ENCODE data around the gene CRMP1. TPM values are rescaled to one million over a fixed set of nuclear protein-coding genes. Genes with fewer than 3 reads are reported as not detected.

Gene CRMP1
- total RNA-seq, 1 donor from 2014 or later, result 15.7 TPM

DNA sequence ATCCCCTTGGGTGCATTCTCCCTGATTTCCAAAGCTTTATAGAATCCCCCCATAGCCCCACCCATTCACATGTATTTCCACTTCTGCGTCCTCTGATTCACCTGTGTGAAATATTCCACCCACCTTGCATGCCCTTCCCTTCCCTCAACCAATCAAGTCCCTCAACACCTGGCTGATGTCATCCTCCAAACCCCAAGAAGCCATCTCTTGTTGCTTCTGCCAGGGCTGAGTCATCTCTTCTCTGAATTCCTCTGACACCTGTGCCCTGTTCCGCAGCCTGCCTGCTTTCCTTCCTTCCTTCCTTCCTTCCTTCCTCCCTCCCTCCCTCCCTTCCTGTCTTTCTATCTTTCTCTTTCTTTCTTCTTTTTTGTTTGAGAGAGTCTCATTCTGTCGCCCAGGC is 9.9 kb downstream of the CRMP1 start:
- Mint-ChIP-seq H3K27me3 (ENCODE audit: low read depth) (peaks cover 81% of the 10 kb centered on the region), H3K27ac (no peak overlapping the region), H3K9me3 (no peaks in the 10 kb centered on the region), H3K4me1 (peaks cover 4% of the 10 kb centered on the region), H3K36me3 (no peaks in the 10 kb centered on the region), H3K4me3 (no peak overlapping the region)
- no peak for DNase-seq (ENCODE audit: low spot score in 2 of 2, unreplicated experiment in 2 of 2)
- TF ChIP-seq, protein P1, sequence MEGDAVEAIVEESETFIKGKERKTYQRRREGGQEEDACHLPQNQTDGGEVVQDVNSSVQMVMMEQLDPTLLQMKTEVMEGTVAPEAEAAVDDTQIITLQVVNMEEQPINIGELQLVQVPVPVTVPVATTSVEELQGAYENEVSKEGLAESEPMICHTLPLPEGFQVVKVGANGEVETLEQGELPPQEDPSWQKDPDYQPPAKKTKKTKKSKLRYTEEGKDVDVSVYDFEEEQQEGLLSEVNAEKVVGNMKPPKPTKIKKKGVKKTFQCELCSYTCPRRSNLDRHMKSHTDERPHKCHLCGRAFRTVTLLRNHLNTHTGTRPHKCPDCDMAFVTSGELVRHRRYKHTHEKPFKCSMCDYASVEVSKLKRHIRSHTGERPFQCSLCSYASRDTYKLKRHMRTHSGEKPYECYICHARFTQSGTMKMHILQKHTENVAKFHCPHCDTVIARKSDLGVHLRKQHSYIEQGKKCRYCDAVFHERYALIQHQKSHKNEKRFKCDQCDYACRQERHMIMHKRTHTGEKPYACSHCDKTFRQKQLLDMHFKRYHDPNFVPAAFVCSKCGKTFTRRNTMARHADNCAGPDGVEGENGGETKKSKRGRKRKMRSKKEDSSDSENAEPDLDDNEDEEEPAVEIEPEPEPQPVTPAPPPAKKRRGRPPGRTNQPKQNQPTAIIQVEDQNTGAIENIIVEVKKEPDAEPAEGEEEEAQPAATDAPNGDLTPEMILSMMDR (IDR thresholded peaks at IDR 0.05; ENCODE audit: unreplicated experiment), result no peak

DNA sequence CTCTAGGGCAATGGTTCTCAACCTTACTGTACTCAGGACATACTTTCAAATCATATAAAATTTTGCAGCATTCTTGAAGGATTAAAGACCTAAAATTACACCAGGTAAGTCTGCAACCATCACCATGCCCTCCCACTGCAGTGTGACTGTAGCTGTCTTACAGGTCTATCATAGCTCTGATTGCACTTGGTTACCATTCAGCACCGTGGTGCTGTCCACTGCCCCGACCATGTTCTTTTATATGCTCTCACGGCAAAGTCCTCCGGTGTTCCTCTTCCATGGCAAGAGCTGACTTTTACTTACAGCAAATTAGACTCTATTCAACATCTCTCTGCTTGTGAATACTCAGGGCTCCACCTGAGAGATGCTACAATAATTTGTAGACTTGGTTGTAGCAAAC is 11.5 kb downstream of the CRMP1 start:
- Mint-ChIP-seq H3K4me1 (no peaks in the 10 kb centered on the region), H3K36me3 (no peaks in the 10 kb centered on the region), H3K27me3 (ENCODE audit: low read depth) (peaks cover 74% of the 10 kb centered on the region), H3K27ac (no peak overlapping the region), H3K9me3 (no peaks in the 10 kb centered on the region), H3K4me3 (no peak overlapping the region)
- TF ChIP-seq, protein P1 (IDR thresholded peaks at IDR 0.05; ENCODE audit: unreplicated experiment), result no peak
- no peak for DNase-seq (ENCODE audit: low spot score in 2 of 2, unreplicated experiment in 2 of 2)

DNA sequence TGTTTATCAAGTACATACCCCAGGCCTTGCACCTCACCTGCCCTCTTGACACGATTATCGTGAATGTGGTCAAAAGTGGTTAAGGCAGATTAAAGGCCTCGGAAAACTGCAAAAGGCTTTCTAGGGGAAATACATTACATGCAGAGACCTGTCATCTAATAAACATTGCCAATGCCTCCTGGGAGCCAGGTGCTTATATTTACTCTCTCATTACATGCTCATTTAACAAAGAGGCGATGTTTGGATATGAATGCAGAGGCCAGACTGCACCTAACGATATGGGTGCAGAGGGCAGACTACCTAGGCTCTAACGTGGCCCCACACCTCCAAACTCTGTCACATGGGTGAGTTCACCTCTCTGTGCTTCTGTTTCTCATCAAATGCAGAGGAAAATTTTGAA is 14.5 kb downstream of the CRMP1 start:
- Mint-ChIP-seq H3K4me3 (no peak overlapping the region), H3K36me3 (no peaks in the 10 kb centered on the region), H3K4me1 (no peaks in the 10 kb centered on the region), H3K27me3 (ENCODE audit: low read depth) (peaks cover 63% of the 10 kb centered on the region), H3K9me3 (peaks cover under 1% of the 10 kb centered on the region), H3K27ac (no peak overlapping the region)
- TF ChIP-seq, protein P1 (IDR thresholded peaks at IDR 0.05; ENCODE audit: unreplicated experiment), result no peak
- no peak for DNase-seq (ENCODE audit: low spot score in 2 of 2, unreplicated experiment in 2 of 2)

DNA sequence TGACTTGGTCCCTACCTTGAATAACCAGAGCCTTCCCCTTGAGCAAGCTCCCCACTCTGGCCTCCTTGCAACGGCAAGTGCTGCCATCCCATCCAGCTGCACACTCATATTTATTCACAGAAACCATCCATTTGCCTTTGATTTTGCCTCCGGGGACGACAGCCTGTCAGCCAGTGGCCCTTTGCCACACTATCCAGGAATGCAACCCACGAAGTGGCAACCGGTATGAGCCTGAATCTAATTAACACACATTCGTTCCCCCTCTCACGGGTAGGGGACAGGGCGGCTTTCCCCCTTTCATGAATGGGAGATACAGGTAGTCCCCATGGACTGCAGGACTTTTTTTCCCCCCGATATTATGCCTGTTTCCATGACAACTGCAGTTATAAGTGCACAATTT is 15.5 kb downstream of the CRMP1 start:
- no peaks in the 10 kb centered on the region for H3K4me1 Mint-ChIP-seq
- TF ChIP-seq, protein P1 (IDR thresholded peaks at IDR 0.05; ENCODE audit: unreplicated experiment), result no peak

DNA sequence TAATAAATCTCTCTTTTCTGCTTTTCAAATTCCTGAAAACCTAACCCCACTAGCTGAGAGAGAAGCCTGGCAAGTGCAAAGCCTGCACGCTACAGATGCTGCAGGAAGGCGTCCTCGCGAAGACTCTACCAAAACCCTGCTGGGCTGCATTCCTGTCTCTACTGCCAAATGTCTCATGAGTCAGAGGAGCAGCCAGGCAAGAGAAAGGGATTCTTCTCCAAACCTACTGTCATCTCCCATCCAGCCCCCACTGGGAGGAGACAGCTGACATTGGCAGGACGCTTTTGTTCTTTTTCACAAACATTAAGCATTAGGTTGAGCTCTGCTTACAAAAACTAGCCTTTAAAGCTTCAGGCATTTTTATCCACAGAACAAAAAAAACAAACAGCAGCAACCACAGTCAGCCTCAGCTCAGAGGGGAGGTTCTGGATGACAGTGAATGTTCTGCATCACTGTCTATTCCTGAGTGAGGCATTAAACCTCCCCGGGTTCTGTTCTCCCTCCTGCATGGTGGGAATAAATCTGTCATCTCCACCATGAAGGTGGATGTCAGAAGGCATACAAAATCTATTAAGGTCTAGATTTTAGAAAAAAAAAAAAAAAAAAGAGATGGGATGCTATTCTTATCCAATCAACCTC is 18.0 kb downstream of the CRMP1 start:
- no peak for DNase-seq (ENCODE audit: low spot score in 2 of 2, unreplicated experiment in 2 of 2)
- TF ChIP-seq, protein P1 (IDR thresholded peaks at IDR 0.05; ENCODE audit: unreplicated experiment), result no peak
- no peaks in the 10 kb centered on the region for H3K4me1 Mint-ChIP-seq
- H3K27me3 Mint-ChIP-seq (ENCODE audit: low read depth), result peaks cover 40% of the 10 kb centered on the region
- H3K4me3 Mint-ChIP-seq, result no peak overlapping the region
- no peak overlapping the region for H3K27ac Mint-ChIP-seq
- no peaks in the 10 kb centered on the region for H3K36me3 Mint-ChIP-seq
- peaks cover 5% of the 10 kb centered on the region for H3K9me3 Mint-ChIP-seq

More for the DNA sequence above, 15.5 kb downstream of the CRMP1 start:
- Mint-ChIP-seq H3K27me3 (ENCODE audit: low read depth) (peaks cover 57% of the 10 kb centered on the region), H3K36me3 (no peaks in the 10 kb centered on the region), H3K27ac (no peak overlapping the region), H3K4me3 (no peak overlapping the region), H3K9me3 (peaks cover 5% of the 10 kb centered on the region)
- no peak for DNase-seq (ENCODE audit: low spot score in 2 of 2, unreplicated experiment in 2 of 2)
